WTC11 (cell line): Measurements from ENCODE around the gene ERBB4. TPM values are rescaled to one million over a fixed set of nuclear protein-coding genes. Genes with fewer than 3 reads are reported as not detected.

Experiments used
- ATAC-seq: fragments of 200-7000 bp; cut with Tn5 transposase; 2 replicates; pipeline ENCODE4 v1.10.0; 2021; ENCODE audit warnings: mild to moderate bottlenecking, moderate library complexity
- CTCF ChIA-PET: fragments of 300-600 bp; sonication (Branson Sonifier 250); formaldehyde crosslinking; loops from one replicate; lab custom pipeline; 2021; ENCODE audit warnings: antibody characterized with exemption; lab: Charles Lee
- POLR2A ChIA-PET: fragments of 350-600 bp; sonication (Branson Sonifier 250); formaldehyde crosslinking; loops from one replicate; lab custom pipeline; 2021; ENCODE audit warnings: antibody characterized with exemption; lab: Charles Lee
- DNase-seq: peaks from one replicate; pipeline ENCODE4 v3.0.0; 2021; ENCODE audit warnings: low spot score
- H3K27ac Mint-ChIP-seq: 2 replicates; pipeline ENCODE4 v1.8.0; 2021; ENCODE audit warnings: mixed read lengths
- H3K27me3 Mint-ChIP-seq: 2 replicates; pipeline ENCODE4 v1.8.0; 2021; ENCODE audit warnings: low read depth, mild to moderate bottlenecking, moderate library complexity, mixed read lengths
- H3K36me3 Mint-ChIP-seq: 2 replicates; pipeline ENCODE4 v1.8.0; 2021; ENCODE audit warnings: mixed read lengths
- H3K4me1 Mint-ChIP-seq: 2 replicates; pipeline ENCODE4 v1.8.0; 2022; ENCODE audit warnings: mixed read lengths
- H3K4me3 Mint-ChIP-seq: 2 replicates; pipeline ENCODE4 v1.8.0; 2021; ENCODE audit warnings: mild to moderate bottlenecking, moderate library complexity, mixed read lengths
- H3K9me3 Mint-ChIP-seq: 2 replicates; pipeline ENCODE4 v1.8.0; 2021; ENCODE audit warnings: mixed read lengths
- AFF4 ChIP-seq: sonication (generic); formaldehyde crosslinking; IDR thresholded peaks from 2 replicates; pipeline ENCODE4 v1.8.1; 2023; ENCODE audit warnings: mild to moderate bottlenecking, missing genetic modification reagents, borderline replicate concordance
- ATF1 ChIP-seq: sonication (generic); formaldehyde crosslinking; IDR thresholded peaks from 2 replicates; pipeline ENCODE4 v1.8.1; 2023; ENCODE audit warnings: mild to moderate bottlenecking, moderate library complexity, missing genetic modification reagents
- E2F1 ChIP-seq: sonication (generic); formaldehyde crosslinking; IDR thresholded peaks from 2 replicates; pipeline ENCODE4 v1.8.0; 2022; ENCODE audit warnings: mild to moderate bottlenecking, missing genetic modification reagents
- E2F5 ChIP-seq: sonication (generic); formaldehyde crosslinking; IDR thresholded peaks from 2 replicates; pipeline ENCODE4 v1.8.1; 2022; ENCODE audit warnings: mild to moderate bottlenecking, moderate library complexity, missing genetic modification reagents
- FOXJ3 ChIP-seq: sonication (generic); formaldehyde crosslinking; IDR thresholded peaks from 2 replicates; pipeline ENCODE4 v1.9.0; 2021; ENCODE audit warnings: missing genetic modification reagents, mild to moderate bottlenecking, borderline replicate concordance
- GRHL2 ChIP-seq: fragments of 250-450 bp; sonication (Bioruptor Pico); IDR thresholded peaks from 2 replicates; pipeline ENCODE4 v1.8.0; 2022; ENCODE audit warnings: mild to moderate bottlenecking, moderate library complexity; ENCODE audit not compliant: insufficient replicate concordance, severe bottlenecking
- HMGA2 ChIP-seq: fragments of 250-450 bp; sonication (Bioruptor Pico); IDR thresholded peaks from 2 replicates; pipeline ENCODE4 v1.4.0; 2021; ENCODE audit warnings: mild to moderate bottlenecking, moderate library complexity
- MYBL2 ChIP-seq: sonication (generic); formaldehyde crosslinking; IDR thresholded peaks from 2 replicates; pipeline ENCODE4 v1.8.1; 2023; ENCODE audit warnings: mild to moderate bottlenecking, moderate library complexity, missing genetic modification reagents
- NFATC4 ChIP-seq: fragments of 250-450 bp; sonication (Bioruptor Pico); IDR thresholded peaks from 2 replicates; pipeline ENCODE4 v1.9.0; 2021; ENCODE audit warnings: mild to moderate bottlenecking
- NFE2L1 ChIP-seq: sonication (generic); formaldehyde crosslinking; IDR thresholded peaks from 2 replicates; pipeline ENCODE4 v1.8.1; 2023; ENCODE audit warnings: missing genetic modification reagents
- NFYB ChIP-seq: sonication (generic); formaldehyde crosslinking; conservative IDR thresholded peaks from 2 replicates; pipeline ENCODE4 v1.8.0; 2022; ENCODE audit warnings: low read depth, missing genetic modification reagents
- SP1 ChIP-seq: sonication (generic); formaldehyde crosslinking; conservative IDR thresholded peaks from 2 replicates; pipeline ENCODE4 v1.8.1; 2022; ENCODE audit warnings: missing genetic modification reagents
- TCF7 ChIP-seq: sonication (generic); formaldehyde crosslinking; IDR thresholded peaks from 2 replicates; pipeline ENCODE4 v1.8.0; 2022; ENCODE audit warnings: mild to moderate bottlenecking, low read depth, missing genetic modification reagents, moderate library complexity
- TEAD4 ChIP-seq: sonication (generic); formaldehyde crosslinking; IDR thresholded peaks from 2 replicates; pipeline ENCODE4 v1.8.0; 2022; ENCODE audit warnings: mild to moderate bottlenecking, missing genetic modification reagents
- USF2 ChIP-seq: sonication (generic); formaldehyde crosslinking; IDR thresholded peaks from 2 replicates; pipeline ENCODE4 v1.8.1; 2023; ENCODE audit warnings: mild to moderate bottlenecking, missing genetic modification reagents, moderate library complexity
- ZNF121 ChIP-seq: sonication (generic); formaldehyde crosslinking; IDR thresholded peaks from 2 replicates; pipeline ENCODE4 v1.8.0; 2023; ENCODE audit warnings: missing genetic modification reagents
- ZNF138 ChIP-seq: sonication (generic); formaldehyde crosslinking; conservative IDR thresholded peaks from 2 replicates; pipeline ENCODE4 v1.8.1; 2022; ENCODE audit warnings: mild to moderate bottlenecking, moderate library complexity, missing genetic modification reagents
- ZNF281 ChIP-seq: sonication (generic); formaldehyde crosslinking; IDR thresholded peaks from 2 replicates; pipeline ENCODE4 v1.8.0; 2023; ENCODE audit warnings: mild to moderate bottlenecking, missing genetic modification reagents
- ZNF423 ChIP-seq: fragments of 250-450 bp; sonication (Bioruptor Pico); IDR thresholded peaks from 2 replicates; pipeline ENCODE4 v2.1.2; 2022; ENCODE audit warnings: mild to moderate bottlenecking, moderate library complexity
- ZNF512 ChIP-seq: sonication (generic); formaldehyde crosslinking; IDR thresholded peaks from 2 replicates; pipeline ENCODE4 v1.8.1; 2022; ENCODE audit warnings: missing genetic modification reagents, borderline replicate concordance
- ZSCAN18 ChIP-seq: fragments of 250-450 bp; sonication (Bioruptor Pico); IDR thresholded peaks from 2 replicates; pipeline ENCODE4 v2.1.2; 2022; ENCODE audit warnings: mild to moderate bottlenecking, moderate library complexity
- total RNA-seq: library from RNA; stranded (reverse); gene quantifications from 3 replicates; pipeline ENCODE4 v1.2.3, GENCODE V29; 2021
- TF ChIP-seq, protein P1 (sequence below): sonication (generic); formaldehyde crosslinking; IDR thresholded peaks from 2 replicates; pipeline ENCODE4 v1.8.1; 2023; ENCODE audit warnings: mild to moderate bottlenecking, moderate library complexity, missing genetic modification reagents

Gene ERBB4
- total RNA-seq, 1 experiment from 2014 or later: 1.6 TPM

- no peaks in the 10 kb centered on the region; the same call in 1 of the 2 replicates for H3K27me3 Mint-ChIP-seq
- DNase-seq: no peak
- TF ChIP-seq NFE2L1 (CRISPR knock-in tag) (no peak), AFF4 (no peak), ATF1 (CRISPR knock-in tag) (no peak), ZSCAN18 (CRISPR knock-in tag) (no peak), TEAD4 (CRISPR knock-in tag) (no peak)
- no peak overlapping the region for H3K27ac Mint-ChIP-seq
- peaks cover 27% of the 10 kb centered on the region for H3K4me1 Mint-ChIP-seq
- H3K4me3 Mint-ChIP-seq: no peak overlapping the region
- ChIA-PET CTCF (no interaction called here), POLR2A (no interaction called here)
- H3K9me3 Mint-ChIP-seq: peaks cover 10% of the 10 kb centered on the region
- H3K36me3 Mint-ChIP-seq: 0 out of 2 replicates have a peak, but pooled peaks cover 5% of the 10 kb centered on the region
- ATAC-seq: no peak
Measured at GRCh38 chr2:211458974-211459373, 1079.6 kb downstream of the ERBB4 start.

GRCh38 chr2:211457325-211457724 lies 1081.3 kb downstream of the ERBB4 start:
- CTCF ChIA-PET: no interaction called here
- Mint-ChIP-seq H3K4me3 (no peak overlapping the region), H3K4me1 (peaks cover 14% of the 10 kb centered on the region), H3K9me3 (peaks cover 10% of the 10 kb centered on the region), H3K36me3 (0 out of 2 replicates have a peak, but pooled peaks cover 5% of the 10 kb centered on the region), H3K27me3 (no peaks in the 10 kb centered on the region), H3K27ac (no peak overlapping the region)
- POLR2A ChIA-PET: no interaction called here
- DNase-seq: no peak
- no peak for ATAC-seq
- TF ChIP-seq NFYB (CRISPR knock-in tag) (no peak), ZNF512 (no peak), SP1 (CRISPR knock-in tag) (no peak), MYBL2 (CRISPR knock-in tag) (no peak), NFATC4 (CRISPR knock-in tag) (no peak), USF2 (CRISPR knock-in tag) (no peak), GRHL2 (CRISPR knock-in tag) (no peak), ZNF138 (CRISPR knock-in tag) (no peak), TCF7 (CRISPR knock-in tag) (no peak), ZNF281 (no peak), FOXJ3 (CRISPR knock-in tag) (no peak), ZNF121 (CRISPR knock-in tag) (no peak), E2F1 (CRISPR knock-in tag) (no peak), HMGA2 (CRISPR knock-in tag) (no peak), E2F5 (CRISPR knock-in tag) (no peak), ZNF423 (CRISPR knock-in tag) (no peak)
- TF ChIP-seq, protein P1, sequence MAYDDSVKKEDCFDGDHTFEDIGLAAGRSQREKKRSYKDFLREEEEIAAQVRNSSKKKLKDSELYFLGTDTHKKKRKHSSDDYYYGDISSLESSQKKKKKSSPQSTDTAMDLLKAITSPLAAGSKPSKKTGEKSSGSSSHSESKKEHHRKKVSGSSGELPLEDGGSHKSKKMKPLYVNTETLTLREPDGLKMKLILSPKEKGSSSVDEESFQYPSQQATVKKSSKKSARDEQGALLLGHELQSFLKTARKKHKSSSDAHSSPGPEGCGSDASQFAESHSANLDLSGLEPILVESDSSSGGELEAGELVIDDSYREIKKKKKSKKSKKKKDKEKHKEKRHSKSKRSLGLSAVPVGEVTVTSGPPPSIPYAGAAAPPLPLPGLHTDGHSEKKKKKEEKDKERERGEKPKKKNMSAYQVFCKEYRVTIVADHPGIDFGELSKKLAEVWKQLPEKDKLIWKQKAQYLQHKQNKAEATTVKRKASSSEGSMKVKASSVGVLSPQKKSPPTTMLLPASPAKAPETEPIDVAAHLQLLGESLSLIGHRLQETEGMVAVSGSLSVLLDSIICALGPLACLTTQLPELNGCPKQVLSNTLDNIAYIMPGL (CRISPR knock-in tag): no peak
